Brain microvascular endothelial cell (primary cell): ENCODE data around the gene LAIR1.

Experiments
- DNase-seq: peaks from one replicate; pipeline ENCODE4 v3.0.0-alpha.2; 2020
- H3K27ac ChIP-seq: fragments of 250-450 bp; sonication (Bioruptor Pico); 2 replicates; pipeline ENCODE4 v1.5.1; 2020; ENCODE audit warnings: mild to moderate bottlenecking, moderate library complexity
- H3K27me3 ChIP-seq: fragments of 250-450 bp; sonication (Bioruptor Pico); replicated peaks from 2 replicates; pipeline ENCODE4 v1.5.1; 2020; ENCODE audit warnings: mild to moderate bottlenecking
- H3K36me3 ChIP-seq: fragments of 250-450 bp; sonication (Bioruptor Pico); replicated peaks from 2 replicates; pipeline ENCODE4 v1.5.1; 2020; ENCODE audit warnings: mild to moderate bottlenecking
- H3K4me3 ChIP-seq: 2 replicates; pipeline ENCODE4 v1.5.1; 2011; ENCODE audit warnings: low read depth, mild to moderate bottlenecking, control low read depth, low read length, moderate library complexity
- in situ Hi-C: cut with HindIII; loops from 2 replicates; pipeline ENCODE4 v1.10.0; 2017; ENCODE audit warnings: low sequenced_read_pairs, low pct_ligation_motif_present
- TF ChIP-seq, protein P1 (sequence below): IDR thresholded peaks from 2 replicates; pipeline ENCODE4 v1.5.1; 2011; ENCODE audit warnings: low read depth, mild to moderate bottlenecking, moderate library complexity, low read length, control low read depth, inconsistent platforms; ENCODE audit errors: missing control alignments

LAIR1 gene

DNA sequence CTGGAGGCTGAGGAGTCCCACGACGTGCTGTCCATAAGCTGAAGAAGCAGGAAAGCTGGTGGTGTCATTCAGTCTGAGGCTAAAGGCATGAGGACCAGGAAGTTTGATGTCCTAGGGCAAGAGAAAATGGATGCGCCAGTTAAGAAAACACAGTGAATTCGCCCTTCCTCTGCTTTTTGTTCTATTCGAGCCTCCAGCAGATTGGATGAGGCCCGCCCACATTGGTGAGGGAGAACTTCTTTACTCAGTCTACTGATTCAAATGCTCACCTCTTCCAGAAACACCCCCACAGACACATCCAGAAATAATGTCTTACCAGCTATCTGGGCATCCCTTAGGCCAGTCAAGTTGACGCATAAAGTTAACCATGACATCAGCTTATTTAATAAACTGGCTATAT lies 43.0 kb upstream of the LAIR1 start:
- in situ Hi-C loops: no loop called here
- Histone ChIP-seq H3K27ac (no peak overlapping the region), H3K36me3 (no peaks in the 10 kb centered on the region), H3K27me3 (no peaks in the 10 kb centered on the region), H3K4me3 (no peak overlapping the region)
- TF ChIP-seq, protein P1, sequence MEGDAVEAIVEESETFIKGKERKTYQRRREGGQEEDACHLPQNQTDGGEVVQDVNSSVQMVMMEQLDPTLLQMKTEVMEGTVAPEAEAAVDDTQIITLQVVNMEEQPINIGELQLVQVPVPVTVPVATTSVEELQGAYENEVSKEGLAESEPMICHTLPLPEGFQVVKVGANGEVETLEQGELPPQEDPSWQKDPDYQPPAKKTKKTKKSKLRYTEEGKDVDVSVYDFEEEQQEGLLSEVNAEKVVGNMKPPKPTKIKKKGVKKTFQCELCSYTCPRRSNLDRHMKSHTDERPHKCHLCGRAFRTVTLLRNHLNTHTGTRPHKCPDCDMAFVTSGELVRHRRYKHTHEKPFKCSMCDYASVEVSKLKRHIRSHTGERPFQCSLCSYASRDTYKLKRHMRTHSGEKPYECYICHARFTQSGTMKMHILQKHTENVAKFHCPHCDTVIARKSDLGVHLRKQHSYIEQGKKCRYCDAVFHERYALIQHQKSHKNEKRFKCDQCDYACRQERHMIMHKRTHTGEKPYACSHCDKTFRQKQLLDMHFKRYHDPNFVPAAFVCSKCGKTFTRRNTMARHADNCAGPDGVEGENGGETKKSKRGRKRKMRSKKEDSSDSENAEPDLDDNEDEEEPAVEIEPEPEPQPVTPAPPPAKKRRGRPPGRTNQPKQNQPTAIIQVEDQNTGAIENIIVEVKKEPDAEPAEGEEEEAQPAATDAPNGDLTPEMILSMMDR: no peak
- no peak for DNase-seq

DNA sequence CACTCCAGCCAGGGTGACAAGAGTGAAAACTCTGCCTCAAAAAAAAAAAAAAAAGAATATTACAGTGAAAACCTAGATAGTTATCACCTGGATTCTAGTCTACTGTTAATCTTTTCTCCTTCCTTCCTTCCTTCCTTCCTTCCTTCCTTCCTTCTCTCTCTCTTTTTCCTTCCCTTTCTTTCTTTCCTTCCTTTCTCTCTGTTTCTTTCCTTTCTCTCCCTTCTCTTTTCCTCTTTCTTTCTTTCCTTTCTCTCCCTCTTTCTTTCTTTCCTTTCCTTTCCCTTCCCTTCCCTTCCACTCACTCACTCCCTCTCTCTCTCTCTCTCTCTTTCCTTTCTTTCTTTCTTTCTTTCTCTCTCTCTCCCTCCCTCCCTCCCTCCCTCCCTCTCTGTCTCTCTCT lies 40.9 kb upstream of the LAIR1 start:
- TF ChIP-seq, protein P1: no peak
- Histone ChIP-seq H3K4me3 (no peak overlapping the region), H3K36me3 (no peaks in the 10 kb centered on the region), H3K27ac (no peak overlapping the region), H3K27me3 (no peaks in the 10 kb centered on the region)
- in situ Hi-C loops: no loop called here
- DNase-seq: no peak

DNA sequence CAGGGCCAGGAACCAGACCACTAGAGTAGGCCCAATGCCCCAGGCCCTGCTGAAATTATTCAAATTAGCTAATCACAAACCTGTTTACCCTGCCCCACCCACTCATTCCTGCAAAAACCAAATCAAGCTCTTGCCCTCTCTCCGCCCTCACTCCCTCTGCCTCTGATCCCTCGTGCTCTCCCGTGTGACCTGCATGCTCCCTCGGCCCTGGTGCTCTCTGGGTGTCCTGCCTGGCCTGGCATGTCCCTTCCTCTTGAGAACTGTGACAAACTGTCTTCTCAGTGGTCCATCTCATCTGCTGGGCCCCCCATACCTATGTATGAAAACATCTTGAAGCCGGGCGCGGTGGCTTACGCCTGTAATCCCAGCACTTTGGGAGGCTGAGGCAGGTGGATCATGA lies 38.3 kb upstream of the LAIR1 start:
- TF ChIP-seq, protein P1: no peak
- H3K36me3 ChIP-seq: no peaks in the 10 kb centered on the region
- in situ Hi-C loops: no loop called here
- DNase-seq: no peak
- no peak overlapping the region for H3K27ac ChIP-seq
- H3K4me3 ChIP-seq: no peak overlapping the region
- H3K27me3 ChIP-seq: no peaks in the 10 kb centered on the region

DNA sequence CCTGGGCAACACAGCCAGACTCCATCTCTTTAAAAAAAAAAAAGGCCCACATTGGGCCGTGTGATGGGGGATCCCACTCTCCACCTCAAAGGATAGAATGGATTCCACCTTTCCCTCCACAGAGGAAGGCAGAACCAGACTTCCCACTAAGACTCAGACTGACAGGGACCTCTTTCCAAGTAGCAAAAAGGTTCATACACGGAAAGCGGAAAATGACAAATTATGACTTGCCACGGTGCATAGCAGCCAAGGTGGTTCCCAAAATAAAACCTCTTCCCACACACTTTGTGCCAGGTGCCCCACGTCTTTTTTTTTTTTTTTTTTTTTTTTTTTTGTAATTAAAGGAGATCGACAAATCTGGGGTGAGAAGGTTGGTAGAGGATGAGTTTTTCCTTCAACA lies 36.2 kb upstream of the LAIR1 start:
- no peak for DNase-seq
- H3K27ac ChIP-seq: no peak overlapping the region
- in situ Hi-C loops: no loop called here
- no peaks in the 10 kb centered on the region for H3K27me3 ChIP-seq
- no peaks in the 10 kb centered on the region for H3K36me3 ChIP-seq
- no peak overlapping the region for H3K4me3 ChIP-seq
- TF ChIP-seq, protein P1: no peak

DNA sequence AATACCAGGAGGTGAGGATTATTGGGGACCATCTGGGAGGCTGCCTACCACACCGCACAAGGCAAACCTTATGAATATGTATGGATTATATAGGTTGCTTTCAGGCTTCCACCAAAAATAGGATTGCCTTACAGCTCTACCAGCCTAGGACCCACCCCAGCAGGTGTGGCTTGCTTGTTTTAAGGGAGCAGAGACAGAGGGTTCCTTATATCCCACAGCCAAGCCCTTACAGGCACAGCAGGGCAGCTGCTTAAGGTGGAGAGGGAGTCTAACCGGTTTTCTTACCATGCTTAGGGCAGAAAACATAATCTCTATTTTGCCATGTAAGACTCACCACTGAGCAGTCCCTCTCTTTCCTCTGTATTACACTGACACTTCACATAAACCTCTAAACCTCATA lies 34.5 kb upstream of the LAIR1 start:
- no peak for DNase-seq

DNA sequence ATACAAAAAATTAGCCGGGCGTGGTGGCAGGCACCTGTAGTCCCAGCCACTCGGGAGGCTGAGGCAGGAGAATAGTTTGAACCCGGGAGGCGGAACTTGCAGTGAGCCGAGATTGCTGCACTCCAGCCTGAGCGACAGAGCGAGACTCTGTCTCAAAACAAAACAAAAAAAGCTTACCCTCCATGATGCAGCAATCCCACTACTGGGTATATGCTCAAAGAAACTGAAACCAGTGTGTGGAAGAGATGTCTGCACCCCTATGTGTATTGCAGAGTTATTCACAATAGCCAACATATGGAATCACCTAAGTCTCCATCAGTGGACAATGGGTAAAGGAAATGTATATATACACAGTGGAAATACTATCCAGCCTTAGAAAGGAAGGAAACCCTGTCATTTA lies 31.0 kb upstream of the LAIR1 start:
- H3K4me3 ChIP-seq: no peak overlapping the region
- H3K36me3 ChIP-seq: no peaks in the 10 kb centered on the region
- no peaks in the 10 kb centered on the region for H3K27me3 ChIP-seq
- TF ChIP-seq, protein P1: no peak
- in situ Hi-C loops: no loop called here
- no peak overlapping the region for H3K27ac ChIP-seq
- DNase-seq: no peak

More for the DNA sequence above, 34.5 kb upstream of the LAIR1 start:
- H3K27ac ChIP-seq: no peak overlapping the region
- H3K27me3 ChIP-seq: no peaks in the 10 kb centered on the region
- H3K36me3 ChIP-seq: no peaks in the 10 kb centered on the region
- no peak overlapping the region for H3K4me3 ChIP-seq
- in situ Hi-C loops: no loop called here
- TF ChIP-seq, protein P1: no peak
